Stimulated activated CD4-positive, alpha-beta T cell treated with anti-CD3 and anti-CD28 coated beads, TNF-alpha, amount 100 ng/mL, for 1 hour (primary cell): ENCODE measurements around the gene CACNB3.
"Not testable (repeated sequence)": the region's sequence is repeated elsewhere in the genome, so short reads cannot be mapped to it uniquely, and the experiment has no call there.

Experiments used
- DNase-seq, 3 donors: peaks; one replicate each; pipeline ENCODE4 v3.0.0-alpha.2; 2020; ENCODE audit warnings: low read depth in 3 of 3, low spot score in 1 of 3

The CACNB3 gene

DNA sequence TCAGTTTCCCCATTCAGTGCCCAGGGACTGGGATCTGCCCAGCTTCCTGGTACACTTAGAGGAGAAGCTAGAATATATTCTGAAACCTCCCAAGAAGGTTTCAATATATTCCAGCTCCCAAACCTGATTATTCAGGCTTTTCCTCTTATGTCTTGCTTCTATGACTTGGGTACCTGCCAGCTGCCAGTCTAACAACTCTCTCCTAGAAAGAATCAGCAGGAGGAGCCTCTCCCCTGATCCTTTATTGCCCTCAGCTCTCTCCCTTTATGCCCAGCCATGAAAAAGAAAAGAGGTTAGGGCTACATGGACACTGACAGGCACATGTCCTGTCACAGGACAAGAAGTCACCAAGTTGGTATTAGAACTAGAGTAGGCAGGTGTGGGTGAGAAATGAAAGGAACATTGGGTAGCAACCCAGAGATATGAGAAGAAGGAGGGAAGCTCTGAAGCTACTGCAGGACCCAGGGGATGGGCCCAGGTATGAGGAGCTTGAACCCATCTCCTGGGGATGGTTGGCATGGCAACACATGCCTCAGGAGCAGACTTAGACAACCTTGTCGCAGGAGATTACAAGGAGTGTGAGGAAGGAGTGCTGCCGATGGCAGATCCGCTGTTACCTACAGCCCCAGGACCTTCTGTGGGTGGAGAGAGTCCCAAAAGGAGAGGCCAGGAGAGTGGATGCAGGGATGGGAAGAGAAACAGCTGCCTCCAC is 2.0 kb upstream of the CACNB3 start:
- no peak for DNase-seq

DNA sequence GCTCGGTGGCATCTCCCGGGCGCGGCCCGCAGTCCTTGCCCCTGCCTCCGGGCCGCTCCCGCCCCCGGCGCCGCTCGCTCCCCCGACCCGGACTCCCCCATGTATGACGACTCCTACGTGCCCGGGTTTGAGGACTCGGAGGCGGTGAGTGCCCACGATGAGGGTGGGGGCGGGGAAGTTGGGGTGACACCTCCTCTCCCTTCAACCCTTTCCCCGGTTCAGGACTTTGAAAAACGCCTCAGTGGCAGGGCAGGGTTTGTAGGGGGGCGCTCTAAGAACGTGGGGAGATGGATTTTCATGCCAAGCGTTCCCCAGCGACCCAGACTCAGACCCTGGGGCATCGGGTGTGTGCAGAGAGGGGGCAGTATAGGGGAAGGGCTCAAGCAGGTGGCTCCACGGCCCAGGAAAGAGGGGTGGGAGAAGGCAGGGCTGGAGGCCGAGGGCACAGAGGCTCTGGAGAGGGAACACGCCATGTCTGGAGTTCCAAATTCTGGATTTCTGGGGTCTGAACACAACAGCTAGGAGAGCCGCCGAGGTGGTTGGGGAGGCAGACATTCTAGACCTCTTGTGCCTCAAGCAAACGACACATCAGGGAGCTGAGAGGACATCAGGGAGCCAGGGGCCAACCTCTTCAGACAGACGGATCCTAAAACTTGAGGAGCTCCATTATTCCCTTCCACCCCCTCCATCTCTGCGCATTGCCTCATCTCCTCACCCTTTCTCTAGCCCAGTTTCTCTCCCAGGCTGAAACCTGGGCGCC is 715 bp downstream of the CACNB3 start:
- no peak for DNase-seq

DNA sequence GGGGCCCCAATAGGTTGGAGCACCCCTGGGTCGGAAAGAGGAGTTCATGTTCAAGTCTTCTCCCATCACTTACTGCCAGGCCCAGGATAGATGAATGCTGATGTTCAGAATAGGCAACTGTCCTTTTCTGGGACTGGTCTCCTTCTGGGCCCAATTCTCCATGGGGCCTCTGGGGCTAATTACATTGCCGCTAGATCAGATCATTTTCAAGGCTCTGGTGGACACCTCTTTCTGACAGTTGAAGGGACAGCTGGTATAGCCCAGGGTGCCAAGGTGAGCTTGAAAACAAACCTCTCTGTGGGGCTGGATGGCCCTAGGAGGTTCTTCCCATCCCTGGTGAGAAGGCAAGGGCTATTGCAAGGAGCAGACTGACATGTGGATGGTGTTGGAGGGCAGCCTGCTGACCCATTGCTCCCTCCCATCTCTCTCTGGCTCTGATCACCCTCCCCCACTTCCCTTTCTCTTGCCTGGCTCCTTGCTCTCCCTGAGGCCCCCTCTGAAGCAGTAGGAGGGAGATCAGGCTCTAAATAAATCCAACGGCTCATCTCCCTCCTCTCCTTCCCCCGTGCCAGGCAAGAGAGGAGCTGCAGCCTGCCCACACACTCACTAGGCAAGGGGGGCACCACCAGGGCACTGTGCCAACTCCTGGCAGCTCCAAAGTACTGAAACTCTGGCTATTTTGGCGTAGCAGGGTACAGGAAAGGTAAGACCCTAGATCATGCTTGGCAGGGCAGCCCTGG is 1.9 kb downstream of the CACNB3 start:
- no peak for DNase-seq

DNA sequence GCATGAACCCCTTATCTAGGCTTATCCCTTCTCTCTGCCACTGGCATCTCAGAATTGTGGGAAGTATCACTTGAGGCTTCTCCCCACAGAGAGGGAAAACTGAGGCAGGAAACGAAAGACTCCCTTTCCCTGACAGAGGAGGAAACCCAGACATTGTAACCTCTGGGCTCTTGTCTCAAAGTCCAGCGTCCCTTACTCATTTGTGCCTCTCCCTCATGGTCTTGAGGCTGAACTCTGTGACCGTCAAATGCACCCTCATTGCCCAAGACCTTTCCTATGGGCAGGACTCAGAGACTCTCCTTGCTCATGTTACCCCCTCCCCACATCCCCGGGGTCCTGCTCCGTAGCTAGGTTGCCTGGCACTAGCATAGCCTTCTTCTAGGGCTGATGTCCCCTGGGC is 3.8 kb downstream of the CACNB3 start:
- no peak for DNase-seq

DNA sequence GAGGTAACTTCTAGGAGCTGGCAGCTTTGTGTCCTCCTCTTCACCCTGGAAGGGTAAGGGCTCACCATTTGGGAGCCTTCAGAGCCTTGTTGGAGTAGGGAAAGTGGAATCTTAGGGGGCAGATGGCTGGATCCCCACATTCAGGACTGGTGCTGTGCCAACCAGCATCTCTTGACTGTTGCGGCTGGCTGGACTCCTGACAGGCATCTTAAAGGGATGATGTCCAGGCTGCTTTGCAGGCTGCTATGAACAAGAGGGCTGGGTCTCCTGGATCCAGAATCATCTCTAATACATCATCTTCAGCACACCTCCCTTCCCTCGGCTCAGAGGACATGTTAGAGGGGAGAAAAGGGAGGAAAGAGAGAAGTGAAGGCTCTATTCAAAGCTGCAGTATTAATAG is 4.4 kb downstream of the CACNB3 start:
- DNase-seq, result no peak

DNA sequence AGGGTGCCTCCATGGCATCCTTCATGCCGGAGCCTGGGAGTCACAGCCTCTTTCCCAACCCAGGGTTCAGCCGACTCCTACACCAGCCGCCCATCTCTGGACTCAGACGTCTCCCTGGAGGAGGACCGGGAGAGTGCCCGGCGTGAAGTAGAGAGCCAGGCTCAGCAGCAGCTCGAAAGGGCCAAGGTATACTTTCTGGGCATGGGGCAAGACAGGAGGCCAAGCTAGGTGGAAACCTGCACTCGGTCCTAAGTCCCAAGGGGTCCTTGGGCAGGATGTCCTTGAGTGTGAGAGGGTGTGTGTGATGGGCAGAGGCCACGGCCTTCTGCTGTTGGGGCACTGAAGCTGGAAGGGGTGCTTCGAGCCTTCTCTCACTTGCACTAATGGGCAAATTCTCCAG is 5.0 kb downstream of the CACNB3 start:
- DNase-seq, result no peak

DNA sequence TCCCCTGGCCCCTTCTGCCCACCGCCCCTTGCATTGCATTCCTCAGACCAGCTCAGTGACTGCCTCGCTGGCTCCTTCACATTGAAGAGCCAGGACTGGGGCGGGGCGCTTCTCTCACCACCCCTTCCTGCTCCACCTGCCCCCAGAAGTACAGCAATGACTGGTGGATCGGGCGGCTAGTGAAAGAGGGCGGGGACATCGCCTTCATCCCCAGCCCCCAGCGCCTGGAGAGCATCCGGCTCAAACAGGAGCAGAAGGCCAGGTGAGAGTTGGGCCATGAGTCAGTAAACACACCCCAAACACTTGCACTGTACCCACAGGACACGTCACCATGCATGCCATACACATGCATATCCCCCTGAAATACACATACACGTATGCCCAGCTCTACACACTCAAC is 5.8 kb downstream of the CACNB3 start:
- no peak for DNase-seq

DNA sequence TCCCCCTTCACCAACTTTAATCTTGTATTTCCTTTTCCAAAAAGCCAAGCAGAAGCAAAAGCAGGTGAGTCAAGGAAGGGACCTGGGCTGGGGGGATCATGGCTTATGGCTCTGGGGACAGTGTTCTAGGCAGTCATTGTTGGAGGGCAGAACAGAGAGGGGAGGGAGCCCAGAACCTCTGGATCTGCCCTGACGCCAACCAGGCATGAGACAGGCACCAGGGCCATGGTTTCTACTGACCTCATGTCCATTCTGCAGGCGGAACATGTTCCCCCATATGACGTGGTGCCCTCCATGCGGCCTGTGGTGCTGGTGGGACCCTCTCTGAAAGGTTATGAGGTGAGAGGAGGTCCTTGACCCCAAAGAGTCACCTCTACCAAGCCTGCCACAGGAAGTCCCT is 6.6 kb downstream of the CACNB3 start:
- no peak for DNase-seq

DNA sequence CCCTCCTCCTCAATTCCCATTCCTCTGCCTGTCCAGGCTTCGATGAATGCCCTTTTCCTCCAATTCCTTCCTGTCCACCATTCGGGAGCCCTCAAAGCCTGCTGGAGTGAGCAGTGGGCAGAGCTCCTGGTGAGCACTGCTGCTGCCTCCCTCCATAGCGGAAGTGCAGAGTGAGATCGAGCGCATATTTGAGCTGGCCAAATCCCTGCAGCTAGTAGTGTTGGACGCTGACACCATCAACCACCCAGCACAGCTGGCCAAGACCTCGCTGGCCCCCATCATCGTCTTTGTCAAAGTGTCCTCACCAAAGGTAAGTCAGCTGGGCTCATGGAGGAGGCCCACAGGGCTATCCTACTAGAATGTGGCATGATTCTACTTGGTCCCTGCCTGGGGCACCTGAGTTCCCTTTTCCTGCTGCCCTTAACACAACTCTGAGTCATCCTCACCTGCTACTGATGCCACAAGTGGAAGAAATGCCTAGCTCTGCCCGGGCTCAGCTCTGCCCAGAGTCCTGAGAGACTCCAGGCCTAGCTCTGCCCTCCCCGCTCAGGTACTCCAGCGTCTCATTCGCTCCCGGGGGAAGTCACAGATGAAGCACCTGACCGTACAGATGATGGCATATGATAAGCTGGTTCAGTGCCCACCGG is 8.0 kb downstream of the CACNB3 start:
- no peak for DNase-seq

DNA sequence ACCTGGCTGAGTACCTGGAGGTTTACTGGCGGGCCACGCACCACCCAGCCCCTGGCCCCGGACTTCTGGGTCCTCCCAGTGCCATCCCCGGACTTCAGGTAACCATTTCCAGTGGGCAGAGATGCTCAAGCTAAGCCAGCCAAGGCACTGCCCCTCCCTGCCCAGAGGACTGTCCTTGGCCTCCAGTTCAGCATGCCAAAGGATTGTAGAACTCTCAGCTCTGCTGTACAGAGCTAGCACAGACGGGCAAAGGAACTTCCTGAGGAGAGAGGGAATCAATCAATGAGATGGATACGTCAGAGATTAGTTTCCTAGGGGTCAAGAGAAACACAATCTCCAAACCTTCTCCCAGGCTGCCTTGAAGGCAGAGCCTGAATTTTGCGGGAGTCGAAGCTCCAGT is 8.7 kb downstream of the CACNB3 start:
- DNase-seq, result no peak

DNA sequence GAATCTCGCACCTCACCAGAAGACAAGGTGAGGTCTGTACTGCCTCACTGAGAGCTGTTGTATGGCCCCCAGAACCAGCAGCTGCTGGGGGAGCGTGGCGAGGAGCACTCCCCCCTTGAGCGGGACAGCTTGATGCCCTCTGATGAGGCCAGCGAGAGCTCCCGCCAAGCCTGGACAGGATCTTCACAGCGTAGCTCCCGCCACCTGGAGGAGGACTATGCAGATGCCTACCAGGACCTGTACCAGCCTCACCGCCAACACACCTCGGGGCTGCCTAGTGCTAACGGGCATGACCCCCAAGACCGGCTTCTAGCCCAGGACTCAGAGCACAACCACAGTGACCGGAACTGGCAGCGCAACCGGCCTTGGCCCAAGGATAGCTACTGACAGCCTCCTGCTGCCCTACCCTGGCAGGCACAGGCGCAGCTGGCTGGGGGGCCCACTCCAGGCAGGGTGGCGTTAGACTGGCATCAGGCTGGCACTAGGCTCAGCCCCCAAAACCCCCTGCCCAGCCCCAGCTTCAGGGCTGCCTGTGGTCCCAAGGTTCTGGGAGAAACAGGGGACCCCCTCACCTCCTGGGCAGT is 9.3 kb downstream of the CACNB3 start:
- DNase-seq, result no peak

DNA sequence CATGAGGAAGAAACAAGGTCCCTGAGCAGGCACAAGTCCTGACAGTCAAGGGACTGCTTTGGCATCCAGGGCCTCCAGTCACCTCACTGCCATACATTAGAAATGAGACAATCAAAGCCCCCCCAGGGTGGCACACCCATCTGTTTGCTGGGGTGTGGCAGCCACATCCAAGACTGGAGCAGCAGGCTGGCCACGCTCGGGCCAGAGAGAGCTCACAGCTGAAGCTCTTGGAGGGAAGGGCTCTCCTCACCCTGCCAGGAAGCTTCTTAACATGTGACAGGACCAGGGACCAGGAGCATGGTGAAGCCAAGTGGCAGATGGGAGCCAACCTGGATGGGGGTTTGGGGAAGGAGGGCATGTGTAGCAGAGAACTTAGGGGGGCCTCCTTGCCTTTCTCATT is 10.0 kb downstream of the CACNB3 start:
- no peak for DNase-seq

DNA sequence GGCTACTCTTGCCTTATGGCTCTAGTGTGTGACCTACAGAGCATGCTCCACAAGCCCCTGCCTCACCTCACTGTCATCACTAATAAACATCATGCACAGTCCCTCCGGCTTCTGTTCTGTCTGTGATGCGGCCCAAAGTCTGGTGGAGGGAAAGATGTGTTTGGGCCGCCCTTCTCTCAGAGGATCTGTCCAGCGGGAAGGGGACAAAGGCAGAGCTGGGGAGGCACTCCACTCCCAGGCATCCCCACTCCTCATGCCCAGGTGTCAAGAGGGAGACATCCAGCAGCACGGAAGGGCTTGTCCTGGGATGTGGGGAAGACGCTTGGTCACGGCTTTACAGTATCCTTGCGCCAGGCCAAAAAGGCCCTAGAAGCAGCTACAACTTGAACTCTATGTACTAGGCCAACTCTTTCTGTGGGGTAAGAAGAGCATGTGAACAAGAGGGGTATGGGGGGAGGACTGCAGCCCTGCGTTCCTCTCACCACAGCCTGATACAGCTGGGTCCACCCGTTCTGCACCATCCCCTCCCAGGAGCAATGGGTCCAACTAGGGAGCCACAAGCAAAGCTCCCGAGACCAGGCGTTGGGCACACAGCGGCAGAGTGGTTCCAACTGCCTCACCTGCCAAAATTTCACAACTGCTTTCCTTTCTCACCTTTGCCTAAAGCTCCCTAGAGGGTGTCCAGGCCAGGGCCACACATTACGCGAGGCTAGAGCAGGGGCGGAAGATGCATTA is 10.7 kb downstream of the CACNB3 start:
- no peak for DNase-seq

DNA sequence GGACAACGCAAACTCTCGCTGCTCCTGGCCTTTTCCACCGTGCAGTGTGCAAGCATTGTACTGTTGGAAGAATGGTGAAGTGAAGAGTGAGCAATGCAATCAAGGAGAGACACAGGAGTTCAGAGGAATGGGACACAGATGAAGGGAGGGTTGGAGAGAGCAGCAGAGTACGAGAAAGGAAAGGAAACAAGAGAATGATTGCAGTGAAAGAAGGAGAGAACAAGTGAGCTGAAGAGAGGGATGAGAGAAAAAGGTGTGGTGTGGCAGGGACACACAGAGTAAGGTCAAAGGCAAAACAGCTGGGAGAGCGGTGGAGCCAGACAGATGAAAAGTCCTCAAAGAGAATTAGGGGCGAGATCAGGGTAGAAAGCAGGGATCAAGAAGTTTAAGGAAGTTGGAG is 13.0 kb downstream of the CACNB3 start:
- DNase-seq, result no peak

DNA sequence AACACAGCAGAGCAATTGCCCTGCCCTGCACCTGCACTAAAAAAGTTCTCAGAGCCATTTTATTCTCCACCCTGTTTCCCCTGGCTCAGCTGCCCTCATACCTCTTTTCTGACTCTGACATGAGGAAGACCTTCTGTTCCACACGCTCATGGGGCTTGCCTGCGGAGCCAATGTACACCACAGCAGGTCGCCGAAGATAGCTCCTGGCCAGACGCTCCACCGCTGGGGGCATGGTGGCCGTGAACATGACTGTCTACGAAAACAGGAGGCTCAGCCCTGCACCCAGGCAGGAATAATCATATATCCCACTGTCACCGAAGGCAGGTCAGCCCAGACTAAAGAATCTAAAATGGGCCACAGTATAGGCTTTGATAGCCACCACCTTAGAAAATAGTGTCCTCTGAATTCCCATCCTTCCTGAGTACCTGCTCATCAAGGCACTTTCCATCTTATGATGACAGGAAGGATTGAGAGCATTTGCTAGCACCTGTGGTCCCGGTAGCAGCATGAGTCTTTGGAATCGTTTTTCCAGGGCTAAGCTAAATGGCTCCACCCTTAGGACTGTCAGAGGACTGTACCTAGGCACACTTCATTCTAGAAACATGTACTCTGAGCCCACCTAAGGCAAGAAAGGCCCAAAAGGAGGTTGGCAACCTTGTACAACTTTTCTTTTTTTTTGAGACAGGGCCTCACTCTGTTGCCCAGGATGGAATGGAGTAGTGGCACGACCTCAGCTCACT is 14.2 kb downstream of the CACNB3 start:
- DNase-seq, result no peak

DNA sequence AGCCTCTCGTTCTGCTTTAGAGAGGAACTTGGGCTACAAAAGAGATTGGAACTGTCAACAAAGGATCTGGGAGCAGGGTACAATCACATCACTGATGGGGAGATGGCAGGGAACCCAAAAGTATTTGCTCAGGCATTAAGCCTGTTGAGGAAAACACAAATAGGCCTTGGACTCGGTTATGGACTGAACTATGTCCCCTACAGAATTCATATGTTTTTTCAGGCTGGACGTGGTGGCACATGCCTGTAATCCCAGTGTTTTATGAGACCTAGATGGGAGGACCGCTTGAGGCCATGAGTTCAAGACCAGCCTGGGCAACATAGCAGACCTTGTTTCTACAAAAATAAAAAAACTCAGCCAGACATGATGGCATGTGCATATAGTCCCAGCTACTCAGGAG is 19.8 kb downstream of the CACNB3 start:
- DNase-seq, result no peak

DNA sequence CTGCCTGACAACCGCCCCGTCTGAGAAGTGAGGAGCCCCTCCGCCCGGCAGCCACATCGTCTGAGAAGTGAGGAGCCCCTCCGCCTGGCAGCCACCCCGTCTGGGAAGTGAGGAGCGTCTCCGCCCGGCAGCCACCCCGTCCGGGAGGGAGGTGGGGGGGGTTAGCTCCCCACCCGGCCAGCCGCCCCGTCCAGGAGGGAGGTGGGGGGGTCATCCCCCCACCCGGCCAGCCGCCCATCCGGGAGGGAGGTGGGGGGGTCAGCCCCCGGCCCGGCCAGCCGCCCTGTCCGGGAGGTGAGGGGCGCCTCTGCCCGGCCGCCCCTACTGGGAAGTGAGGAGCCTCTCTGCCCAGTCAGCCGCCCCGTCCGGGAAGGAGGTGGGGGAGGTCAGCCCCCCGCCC is 23.7 kb downstream of the CACNB3 start:
- not testable (repeated sequence) for DNase-seq

DNA sequence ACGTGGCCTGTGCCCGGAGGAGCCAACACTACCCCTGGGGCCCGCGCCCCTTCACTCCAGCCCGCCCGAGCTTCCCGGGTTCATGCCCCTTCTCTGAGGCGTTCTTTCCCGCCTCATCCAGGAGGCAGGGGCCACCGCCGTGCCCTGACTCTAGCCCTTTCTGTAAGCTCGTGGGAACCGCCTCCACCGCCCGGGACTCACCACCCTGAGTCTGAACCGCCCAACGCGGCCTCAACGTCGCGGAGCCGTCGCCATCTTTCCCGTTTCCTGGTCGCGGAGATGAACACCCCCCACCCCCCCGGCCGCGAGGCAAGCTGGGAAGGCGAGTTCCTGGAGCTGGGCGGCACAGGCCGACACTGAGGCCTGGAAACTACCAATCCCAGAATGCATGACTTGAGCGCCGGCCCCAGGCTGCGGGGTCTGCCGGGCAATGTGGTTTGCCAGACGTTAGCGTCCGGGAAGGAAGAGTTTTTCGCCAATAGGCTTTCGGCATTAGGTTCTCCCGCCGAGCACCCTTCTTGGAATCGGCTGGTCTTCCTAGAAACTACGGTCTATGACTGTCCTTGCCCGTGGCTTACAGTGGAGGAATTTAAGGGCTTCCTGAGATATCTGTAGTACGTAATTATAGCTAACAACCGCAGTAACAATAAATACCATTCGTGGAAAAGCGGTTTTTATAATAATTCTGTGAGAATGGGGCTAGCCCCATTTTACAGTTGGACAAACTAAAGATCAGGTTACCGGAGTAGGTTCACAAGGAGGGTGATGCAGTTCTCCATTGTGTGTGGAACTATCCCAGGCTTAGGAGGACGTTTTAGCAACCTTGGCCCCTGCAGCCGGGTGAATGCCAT is 33.8 kb downstream of the CACNB3 start, which contains the start of gene DDX23:
DDX23 (minus strand) TSS at position 281 of the 851 bp plus-strand sequence. CDS start 6,381 bp downstream, outside the sequence.
- peak; percentile 73 to 80 (median 78) for DNase-seq
